Natural killer cell (primary cell): Measurements from ENCODE around the gene CLDN9. TPM values are rescaled to one million over a fixed set of nuclear protein-coding genes. Genes with fewer than 3 reads are reported as not detected.

Experiments used
- ATAC-seq, 3 donors: fragments of 150-1000 bp in 2 of 3; fragments of 200-7000 bp in 1 of 3; cut with Tn5 transposase; 1 replicate in 1 of 3; 2 replicates in 2 of 3; pipeline ENCODE4 v1.10.0; 2021; ENCODE audit warnings: mild to moderate bottlenecking in 2 of 3, moderate library complexity in 2 of 3
- DNase-seq, 2 donors: peaks; one replicate each; pipeline versions ENCODE4 v3.0.0 to v3.0.0-alpha.2; 2013 to 2021; ENCODE audit warnings: mixed read lengths in 1 of 2
- H3K27ac ChIP-seq: one replicate; pipeline ENCODE4 v1.5.1; 2013; ENCODE audit warnings: mild to moderate bottlenecking, low read length
- H3K27me3 ChIP-seq: one replicate; pipeline ENCODE4 v1.6.1; 2013; ENCODE audit warnings: low read length; ENCODE audit not compliant: control insufficient read depth, insufficient read depth
- H3K36me3 ChIP-seq: one replicate; pipeline ENCODE4 v1.6.1; 2013; ENCODE audit warnings: low read length; ENCODE audit not compliant: control insufficient read depth, insufficient read depth
- H3K4me1 ChIP-seq: one replicate; pipeline ENCODE4 v1.6.1; 2013; ENCODE audit warnings: low read length; ENCODE audit not compliant: control insufficient read depth, insufficient read depth
- H3K4me3 ChIP-seq: one replicate; pipeline ENCODE4 v1.5.1; 2013; ENCODE audit warnings: low read length
- H3K9me3 ChIP-seq: one replicate; pipeline ENCODE4 v1.6.1; 2013; ENCODE audit warnings: low read length; ENCODE audit not compliant: control insufficient read depth, insufficient read depth
- H3K27ac Mint-ChIP-seq, 2 donors: one replicate each; pipeline ENCODE4 v1.8.0; 2022; ENCODE audit warnings: mild to moderate bottlenecking in 2 of 2, mixed read lengths in 2 of 2, moderate library complexity in 1 of 2
- H3K27me3 Mint-ChIP-seq, 2 donors: one replicate each; pipeline ENCODE4 v1.8.0; 2022; ENCODE audit warnings: low read depth in 2 of 2, mixed read lengths in 2 of 2
- H3K36me3 Mint-ChIP-seq: one replicate; pipeline ENCODE4 v1.8.0; 2022; ENCODE audit warnings: mixed read lengths
- H3K4me1 Mint-ChIP-seq, 2 donors: one replicate each; pipeline ENCODE4 v1.8.0; 2022; ENCODE audit warnings: mixed read lengths in 2 of 2
- H3K4me3 Mint-ChIP-seq: one replicate; pipeline ENCODE4 v1.8.0; 2022; ENCODE audit warnings: mild to moderate bottlenecking, moderate library complexity, mixed read lengths
- H3K9me3 Mint-ChIP-seq, 2 donors: one replicate each; pipeline ENCODE4 v1.8.0; 2022; ENCODE audit warnings: mixed read lengths in 2 of 2
- CTCF ChIP-seq: fragments of 200-600 bp; IDR thresholded peaks from one replicate; pipeline ENCODE4 v1.8.0; 2022; ENCODE audit warnings: antibody characterized with exemption
- WGBS: methylation state at CpG from one replicate; pipeline ENCODE4 v1.1.7; 2013; ENCODE audit warnings: missing lambda C conversion rate; ENCODE audit not compliant: insufficient coverage; 5-methylcytosine and 5-hydroxymethylcytosine counted together
- intact Hi-C: fragments of 100-400 bp; cut with micrococcal nuclease; formaldehyde crosslinking; loops from one replicate; pipeline ENCODE4 v1.14.2; 2022
- total RNA-seq, 4 donors: library from RNA; stranded (reverse); fragments of 120-200 nt in 1 of 4; gene quantifications; one replicate each; pipeline versions ENCODE4 v1.2.3 to v1.2.4, GENCODE V29; 2013 to 2022

Gene CLDN9
- total RNA-seq, 3 donors from 2014 or later (not counting 1 experiment from before 2014, with no cell fraction given), result 0.34 to 0.35 TPM; not detected in 1

GRCh38 chr16:3026003-3026378 is 13.3 kb downstream of the CLDN9 start:
- Histone ChIP-seq H3K27ac (no peak overlapping the region), H3K36me3 (peaks cover 15% of the 10 kb centered on the region), H3K27me3 (peaks cover 22% of the 10 kb centered on the region), H3K9me3 (no peaks in the 10 kb centered on the region), H3K4me3 (no peak overlapping the region), H3K4me1 (peaks cover 62% of the 10 kb centered on the region)
- no peak overlapping the region for H3K4me3 Mint-ChIP-seq
- WGBS, result 96% methylated on average over 8 of the region's 8 CpGs
- no peak for TF ChIP-seq CTCF
- H3K36me3 Mint-ChIP-seq, result no peaks in the 10 kb centered on the region
- peaks cover 7 to 21% of the 10 kb centered on the region in 2 donors for H3K27me3 Mint-ChIP-seq
- no peaks in the 10 kb centered on the region for H3K9me3 Mint-ChIP-seq
- DNase-seq (no peak), ATAC-seq (no peak)
- peaks cover 36 to 61% of the 10 kb centered on the region in 2 donors for H3K4me1 Mint-ChIP-seq
- intact Hi-C loops, result no loop called here
- no peak overlapping the region for H3K27ac Mint-ChIP-seq

GRCh38 chr16:3026609-3027488 is 14.1 kb downstream of the CLDN9 start:
- peaks cover 28 to 52% of the 10 kb centered on the region in 2 donors for H3K4me1 Mint-ChIP-seq
- Histone ChIP-seq H3K9me3 (no peaks in the 10 kb centered on the region), H3K27me3 (peaks cover 23% of the 10 kb centered on the region), H3K4me3 (no peak overlapping the region), H3K4me1 (peaks cover 54% of the 10 kb centered on the region), H3K36me3 (peaks cover 15% of the 10 kb centered on the region), H3K27ac (no peak overlapping the region)
- H3K27ac Mint-ChIP-seq, result no peak overlapping the region
- intact Hi-C loops, result no loop called here
- H3K9me3 Mint-ChIP-seq, result no peaks in the 10 kb centered on the region
- TF ChIP-seq CTCF, result no peak
- H3K4me3 Mint-ChIP-seq, result no peak overlapping the region
- no peaks in the 10 kb centered on the region for H3K36me3 Mint-ChIP-seq
- WGBS, result 97% methylated on average over 22 of the region's 24 CpGs
- DNase-seq (no peak), ATAC-seq (no peak)
- peaks cover 7 to 24% of the 10 kb centered on the region in 2 donors for H3K27me3 Mint-ChIP-seq

GRCh38 chr16:3027489-3027795 is 14.7 kb downstream of the CLDN9 start:
- 95% methylated on average over 6 of the region's 8 CpGs for WGBS
- no peak for ATAC-seq
- no peak for DNase-seq
- intact Hi-C loops, result no loop called here
- no peak for TF ChIP-seq CTCF
- no peaks in the 10 kb centered on the region for H3K9me3 ChIP-seq
- peaks cover 10 to 26% of the 10 kb centered on the region in 2 donors for H3K27me3 Mint-ChIP-seq
- no peaks in the 10 kb centered on the region for H3K9me3 Mint-ChIP-seq
- H3K4me1 ChIP-seq, result peaks cover 48% of the 10 kb centered on the region
- H3K36me3 ChIP-seq, result peaks cover 15% of the 10 kb centered on the region
- H3K36me3 Mint-ChIP-seq, result no peaks in the 10 kb centered on the region
- no peak overlapping the region for H3K4me3 Mint-ChIP-seq
- no peak overlapping the region for H3K27ac Mint-ChIP-seq
- peaks cover 23 to 46% of the 10 kb centered on the region in 2 donors for H3K4me1 Mint-ChIP-seq
- H3K27me3 ChIP-seq, result peaks cover 23% of the 10 kb centered on the region
- H3K4me3 ChIP-seq, result no peak overlapping the region
- no peak overlapping the region for H3K27ac ChIP-seq
